ENCODE measurements around the gene CSRP1.

CSRP1 gene

DNA sequence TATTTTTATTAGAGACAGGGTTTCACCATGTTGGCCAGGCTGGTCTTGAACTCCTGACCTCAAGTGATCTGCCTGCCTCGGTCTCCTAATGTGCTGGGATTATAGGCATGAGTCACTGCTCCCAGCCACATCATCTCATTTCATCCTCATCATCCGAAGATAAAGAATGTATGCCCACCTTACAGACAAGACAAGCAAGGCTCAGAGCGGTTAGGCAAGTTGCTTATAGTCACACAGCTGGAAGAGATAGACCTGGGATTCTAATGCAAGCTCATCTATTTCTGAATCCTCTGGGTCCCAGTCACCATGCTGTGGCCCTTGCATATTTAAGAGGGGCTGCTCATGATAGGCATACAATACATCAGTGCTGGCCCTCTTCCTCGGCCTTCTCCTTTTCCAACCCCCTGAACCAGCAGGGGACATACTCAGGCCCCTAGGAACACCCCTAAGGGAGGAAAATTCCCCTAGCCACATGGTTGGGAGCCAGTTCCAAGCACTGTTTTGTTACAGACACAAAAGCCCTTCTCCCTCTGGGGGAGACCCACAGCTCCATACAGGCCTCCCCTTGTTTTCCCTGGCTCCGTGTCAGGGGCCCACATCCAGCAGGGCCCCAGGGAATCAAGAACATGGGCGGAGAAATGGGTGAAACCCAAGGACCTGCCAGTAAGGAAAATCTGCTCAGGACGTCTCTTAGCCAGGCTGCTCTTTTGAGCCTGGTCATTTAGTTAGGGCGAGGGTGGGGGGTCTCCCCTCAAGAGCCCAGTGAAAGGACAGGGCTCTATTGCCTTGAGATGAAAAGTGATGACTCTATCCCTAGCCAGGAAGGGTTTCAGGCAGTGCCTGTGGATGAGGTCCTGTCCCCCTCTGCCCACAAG, 6.9 kb downstream of the CSRP1 start:
- DNase-seq, result peak in 54 of 58 donors; percentile 48 to 96 (median 82)

DNA sequence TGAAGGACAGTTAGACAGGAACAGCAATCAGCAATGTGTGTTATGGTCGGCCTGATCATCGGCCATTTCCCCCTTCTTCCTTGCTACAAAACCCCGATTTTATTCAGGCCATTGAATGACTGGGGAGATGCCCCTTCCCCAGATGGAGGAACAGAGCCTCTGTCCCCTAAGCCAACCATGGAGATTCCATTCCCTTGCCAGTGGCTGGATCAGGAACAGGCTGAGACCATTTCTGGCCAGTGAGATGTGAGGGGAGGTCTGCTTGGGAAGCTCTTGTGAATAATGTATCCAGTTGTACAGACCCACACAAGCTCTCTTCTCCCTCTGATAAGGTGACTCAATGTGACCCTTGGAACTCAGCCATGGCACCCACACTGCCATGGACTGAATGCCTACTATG, 7.7 kb downstream of the CSRP1 start:
- no peak for DNase-seq

DNA sequence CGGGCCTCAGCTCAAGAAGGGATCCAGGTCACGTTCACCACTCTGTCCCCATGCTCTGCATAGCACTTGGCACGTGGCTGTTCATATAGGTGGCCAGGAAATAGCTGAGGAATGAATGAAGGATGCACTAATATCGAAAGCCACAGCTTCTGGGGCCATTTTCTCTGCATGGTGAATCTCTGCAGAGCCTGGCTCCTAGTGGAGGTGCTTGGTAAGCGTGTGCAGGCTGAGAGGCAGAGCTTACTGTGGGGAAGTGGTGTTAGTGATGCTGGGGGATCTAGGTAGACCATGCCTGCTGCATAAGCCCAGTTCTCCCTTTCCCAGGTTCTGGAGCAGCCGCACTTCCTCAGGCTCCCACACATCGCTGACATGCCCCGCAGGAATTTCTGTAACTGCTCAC, 8.3 kb downstream of the CSRP1 start:
- DNase-seq, result no peak

DNA sequence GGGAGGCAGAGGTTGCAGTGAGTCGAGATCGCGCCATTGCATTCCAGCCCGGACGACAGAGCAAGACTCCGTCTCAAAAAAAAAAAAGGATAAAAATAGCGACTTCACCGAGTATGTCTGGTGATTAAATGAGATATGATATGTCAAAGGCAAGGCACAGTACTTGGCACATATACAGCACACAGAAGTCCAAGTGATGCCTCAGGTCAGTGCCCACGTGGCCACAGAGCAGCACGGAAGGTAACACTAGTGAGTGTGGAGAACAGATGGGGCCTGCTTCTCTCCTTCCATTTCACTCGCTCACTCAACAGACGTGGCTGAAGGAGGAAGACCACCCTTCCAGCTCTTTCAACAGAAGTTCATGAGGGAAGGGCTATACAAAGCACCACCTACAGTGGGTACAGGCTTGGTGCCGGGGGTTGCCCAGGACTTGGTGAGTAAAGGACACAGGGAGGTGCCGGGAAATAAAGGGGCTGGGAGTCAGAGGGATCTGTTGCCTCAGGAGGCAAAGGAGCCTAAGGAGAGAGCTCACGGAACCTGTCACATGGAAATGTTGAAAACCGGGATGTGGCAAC, 8.9 kb downstream of the CSRP1 start:
- DNase-seq, result no peak

DNA sequence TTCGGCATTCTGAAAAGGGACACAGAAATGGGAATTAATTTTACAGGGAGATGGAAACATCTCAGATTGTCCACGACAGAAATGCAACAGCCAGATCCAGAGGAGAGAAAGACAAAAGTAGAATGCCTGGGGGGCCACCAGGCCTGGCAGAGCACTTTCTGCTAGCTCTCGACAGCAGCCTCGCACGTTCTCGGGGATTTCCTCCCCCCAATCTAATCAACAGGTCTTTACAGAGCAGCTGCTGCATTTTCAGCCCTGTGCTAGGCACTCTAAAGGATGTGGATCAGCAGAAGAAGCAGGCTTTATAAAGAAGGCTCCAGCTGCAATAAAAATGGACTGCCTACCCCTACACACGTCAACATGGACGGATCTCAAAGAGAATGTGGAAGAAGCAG, 10.6 kb downstream of the CSRP1 start:
- peak in 2 of 58 donors; percentile 57 to 58 for DNase-seq

DNA sequence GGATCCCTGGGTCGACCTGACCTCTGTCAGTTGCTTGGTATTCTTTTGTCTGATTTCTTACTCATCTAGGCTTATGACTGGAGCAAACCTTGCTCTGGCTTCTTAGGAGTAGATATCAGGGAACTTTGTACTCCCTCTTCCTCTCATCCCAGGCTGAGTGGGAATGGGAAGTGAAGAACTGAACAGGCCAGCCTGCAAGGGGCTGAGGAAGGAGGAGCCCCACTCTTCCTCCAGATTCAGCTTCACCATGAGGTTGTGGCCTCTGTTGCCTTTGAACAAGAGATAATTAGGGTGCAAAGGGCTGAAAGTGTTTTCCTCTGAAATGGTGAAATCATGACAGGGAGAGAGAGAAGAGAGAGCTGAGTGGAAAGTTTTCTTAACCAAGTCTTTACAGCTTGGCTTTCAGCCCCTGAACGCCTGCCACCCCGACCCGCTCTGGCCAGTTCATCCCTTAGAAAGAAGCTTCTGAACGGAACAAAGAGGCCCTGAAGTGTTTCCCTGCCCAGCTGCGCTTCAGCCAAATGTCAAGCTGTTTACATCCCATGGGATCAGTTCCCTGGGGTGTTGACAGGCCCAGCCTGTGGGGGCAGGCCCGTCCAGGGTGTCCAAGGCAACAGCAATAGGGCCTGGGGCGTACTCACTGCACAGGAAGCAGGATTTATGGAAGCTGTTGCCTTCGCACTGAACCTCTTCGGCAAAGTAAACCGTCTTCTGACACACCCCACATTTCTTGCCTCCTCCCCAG, 11.2 kb downstream of the CSRP1 start:
- DNase-seq, result peak in 55 of 58 donors; percentile 33 to 96 (median 83)

DNA sequence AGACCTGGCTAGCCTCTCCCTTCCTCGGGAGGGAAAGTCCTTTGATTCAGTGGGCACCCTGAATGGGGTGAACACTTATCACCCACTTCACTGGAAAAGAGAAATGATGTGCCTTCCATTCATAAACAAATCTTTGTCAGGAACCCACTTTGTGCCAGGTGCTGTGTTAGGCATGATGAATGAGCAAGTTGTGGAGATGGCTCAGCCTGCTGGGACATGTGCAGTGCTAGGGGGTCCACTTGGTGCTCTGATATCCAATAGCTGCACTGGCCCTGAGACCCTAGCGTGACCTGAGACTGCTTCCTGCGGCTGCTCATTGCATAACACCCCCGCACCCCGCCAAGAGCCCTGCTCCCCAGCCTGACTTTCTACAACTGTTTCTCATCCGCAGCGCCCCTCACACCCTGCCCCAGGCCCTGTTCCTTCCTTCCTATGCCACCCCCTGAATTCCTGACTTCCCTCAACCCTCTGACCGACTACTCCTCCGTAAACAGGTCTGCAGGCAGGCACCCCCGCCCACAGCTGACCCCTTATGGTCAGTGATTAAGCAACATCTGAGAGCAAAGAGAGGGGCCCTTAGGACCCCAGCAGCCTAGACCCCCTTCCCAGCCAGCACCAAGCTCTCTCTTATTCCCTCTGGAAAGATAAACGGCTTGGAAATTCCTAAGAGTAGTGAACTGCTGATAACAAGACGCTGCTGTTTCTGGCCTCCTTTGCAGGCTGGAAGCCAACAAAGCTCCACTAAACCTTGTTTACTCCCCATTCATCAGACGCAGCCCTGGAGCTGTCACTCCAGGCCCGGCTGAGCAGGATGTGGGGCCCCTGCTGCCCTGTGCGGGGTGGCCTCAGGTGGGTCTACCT, 12.9 kb downstream of the CSRP1 start:
- no peak for DNase-seq

DNA sequence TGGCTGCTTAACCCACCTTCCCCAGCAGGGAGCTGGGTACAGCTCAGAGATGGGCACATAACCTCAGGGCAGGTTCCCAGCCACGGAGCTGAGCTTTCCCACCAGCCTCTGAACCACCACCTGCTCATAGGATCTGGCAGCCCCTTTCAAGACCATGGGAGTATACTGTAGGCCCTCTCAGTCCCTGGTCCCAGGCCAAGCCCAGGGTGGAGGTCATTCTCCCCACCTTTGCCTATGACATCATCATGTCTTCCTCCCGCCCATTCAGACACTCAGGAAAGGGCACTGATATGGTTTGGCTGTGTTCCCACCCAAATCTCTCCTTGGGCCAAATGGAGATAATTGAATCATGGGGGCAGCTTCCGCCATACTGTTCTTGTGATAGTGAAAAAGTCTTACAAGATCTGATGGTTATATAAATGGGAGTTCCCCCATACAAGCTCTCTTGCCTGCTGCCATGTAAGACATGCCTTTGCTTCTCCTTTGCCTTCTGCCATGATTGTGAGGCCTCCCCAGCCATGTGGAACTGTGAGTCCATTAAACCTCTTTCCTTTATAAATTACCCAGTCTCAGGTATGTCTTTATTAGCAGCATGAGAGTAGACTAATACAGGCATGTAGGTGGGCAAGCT, 13.8 kb downstream of the CSRP1 start:
- peak in 1 of 58 donors; percentile 20 for DNase-seq

DNA sequence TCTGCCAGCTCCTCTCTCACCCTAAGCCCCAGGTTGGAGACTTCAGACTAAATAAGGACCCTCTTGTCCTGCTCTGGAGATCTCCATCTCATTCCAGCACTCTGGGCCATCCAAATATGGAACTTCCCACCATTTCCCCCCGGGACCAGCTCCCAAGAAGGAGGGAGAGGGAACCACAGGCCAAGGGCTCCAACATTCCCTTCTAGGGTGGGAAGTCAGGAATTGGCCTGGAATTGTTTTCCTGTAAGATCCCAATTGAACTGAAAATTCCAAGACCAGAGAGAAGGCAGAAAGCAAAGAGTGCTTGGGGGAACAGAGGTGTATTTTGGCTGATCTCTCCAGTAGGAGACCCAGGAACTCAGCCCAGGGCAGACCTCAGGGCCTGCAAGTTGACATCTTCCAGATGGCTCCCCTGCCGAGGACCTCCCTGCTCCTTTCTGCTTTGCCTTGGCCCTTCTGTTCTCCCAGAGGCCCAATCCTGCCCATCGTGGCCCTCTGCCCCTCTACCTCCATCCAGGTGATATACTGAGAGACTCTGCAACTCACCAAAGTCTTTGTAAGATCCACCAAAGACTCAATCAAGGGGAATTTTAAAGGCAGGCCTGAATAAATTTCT, 14.9 kb downstream of the CSRP1 start:
- DNase-seq, result no peak

DNA sequence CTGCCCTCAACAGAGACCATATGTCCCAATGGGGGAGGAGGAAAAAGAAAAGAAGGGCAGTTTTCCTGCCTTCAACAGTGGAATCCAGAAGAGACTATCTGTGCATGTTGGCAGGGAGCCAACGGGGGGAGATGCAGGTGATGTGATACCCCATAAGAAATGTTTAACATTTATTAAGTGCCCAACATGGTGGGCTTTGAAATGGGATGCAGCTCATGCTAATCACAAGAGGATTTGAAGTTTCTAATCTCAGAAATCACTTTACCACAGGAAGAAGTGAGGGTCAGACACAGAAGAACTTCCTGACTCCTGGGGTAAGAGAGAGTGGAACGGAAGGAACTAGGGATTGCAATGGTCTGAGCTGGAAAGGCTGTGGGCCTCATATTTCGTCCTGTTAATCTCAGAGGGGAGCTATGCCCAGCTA, 16.2 kb downstream of the CSRP1 start:
- no peak for DNase-seq

DNA sequence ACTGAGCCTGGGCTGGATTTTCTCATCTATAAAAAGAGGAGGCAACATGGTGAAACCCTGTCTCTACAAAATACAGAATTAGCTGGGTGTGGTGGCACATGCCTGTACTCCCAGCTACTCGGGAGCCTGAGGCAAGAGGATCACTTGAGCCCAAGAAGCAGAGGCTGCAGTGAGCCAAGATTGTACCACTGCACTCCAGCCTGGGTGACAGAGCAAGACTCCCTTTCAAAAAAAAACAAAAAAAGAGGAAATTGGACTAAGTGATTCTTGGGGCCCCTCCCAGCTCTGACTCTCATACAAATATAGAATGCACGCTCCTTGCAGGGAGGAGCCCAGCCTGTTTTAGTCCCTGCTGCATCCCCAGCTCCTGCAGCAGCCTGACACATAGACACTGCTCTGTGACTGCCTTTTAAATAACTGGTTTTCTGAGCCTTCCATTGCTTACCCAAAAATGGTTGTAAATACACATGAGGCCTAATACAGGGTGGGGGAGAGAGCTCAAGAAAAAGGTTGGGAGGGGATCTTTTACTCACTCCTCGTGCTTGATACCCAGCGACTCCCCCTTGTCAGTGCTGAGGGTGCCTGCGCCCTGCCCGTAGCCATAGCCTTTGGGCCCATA, 17.2 kb downstream of the CSRP1 start:
- no peak for DNase-seq

DNA sequence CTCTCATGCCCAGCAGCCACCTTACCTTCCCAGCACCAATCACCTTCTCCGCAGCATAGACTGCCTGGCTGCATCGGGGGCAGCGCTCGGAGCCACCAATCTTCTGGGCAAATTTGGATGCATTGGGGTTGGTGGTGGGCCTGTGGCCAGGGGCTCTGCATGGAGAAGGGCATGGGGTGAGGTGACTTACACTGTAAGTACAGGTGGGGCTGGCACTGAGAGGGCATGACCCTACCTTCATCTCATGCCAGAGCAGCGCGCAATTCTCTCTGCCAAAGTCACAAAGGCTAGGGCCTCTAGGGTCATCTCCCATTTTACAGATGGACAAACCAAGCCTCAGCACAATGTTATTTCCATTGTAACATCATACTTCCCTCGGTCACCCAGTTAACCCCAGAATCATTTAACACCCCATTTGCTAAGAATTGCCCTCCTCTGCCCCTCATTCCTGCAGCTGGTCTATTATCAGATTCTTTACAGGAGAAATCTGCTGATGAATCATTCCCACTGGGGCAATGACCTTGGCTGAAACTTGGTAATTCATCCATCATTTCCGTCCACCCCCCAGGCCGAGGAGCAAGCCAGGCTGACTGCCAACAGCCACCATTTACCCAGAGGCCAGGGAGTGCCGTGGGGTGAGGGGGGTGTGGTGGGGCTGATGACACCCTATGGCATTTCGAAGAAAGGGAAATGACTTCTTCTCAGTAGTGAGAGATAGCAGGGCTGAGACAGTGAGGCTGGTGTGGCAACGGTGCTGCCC, 17.9 kb downstream of the CSRP1 start:
- DNase-seq, result peak in 11 of 58 donors; percentile 8 to 78 (median 32)

DNA sequence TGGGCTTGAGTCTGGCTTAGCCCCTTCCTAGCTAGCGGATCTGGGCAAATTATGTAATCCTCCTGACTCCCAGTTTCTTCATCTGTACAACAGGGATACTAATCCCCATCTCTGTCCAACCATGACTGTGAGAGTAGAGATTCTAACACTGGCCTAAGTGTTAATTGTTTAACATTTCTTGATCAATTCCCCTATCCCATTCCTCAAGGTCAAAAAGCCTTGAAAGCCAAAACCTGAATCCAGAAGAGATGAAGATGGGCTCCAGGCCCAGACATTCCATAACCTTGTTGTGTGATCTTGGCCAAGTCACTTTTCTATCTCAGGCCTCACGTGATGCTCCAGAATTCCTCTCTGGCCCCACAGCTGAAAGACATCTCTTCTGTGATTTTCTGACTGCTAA, 19.2 kb downstream of the CSRP1 start:
- DNase-seq, result no peak

DNA sequence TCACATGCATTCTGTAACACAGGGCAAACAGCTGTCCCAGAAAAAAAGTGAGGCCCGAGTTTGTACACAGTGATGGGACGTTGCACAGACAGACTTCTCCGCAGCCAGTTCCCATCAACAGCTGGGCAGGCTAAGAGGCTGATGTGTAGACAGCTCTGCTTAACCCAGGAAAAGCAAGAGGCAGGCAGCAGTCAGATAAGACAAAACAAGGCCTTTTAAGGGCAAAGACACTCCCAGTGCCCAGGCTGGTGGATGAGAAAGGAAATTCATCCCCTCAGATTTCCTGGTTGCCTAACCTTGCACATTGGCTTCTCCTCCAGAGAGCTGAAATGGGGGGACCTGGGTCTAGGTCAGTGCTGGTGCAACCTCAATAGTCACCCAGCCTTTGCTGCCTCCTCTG, 20.7 kb downstream of the CSRP1 start:
- no peak for DNase-seq

DNA sequence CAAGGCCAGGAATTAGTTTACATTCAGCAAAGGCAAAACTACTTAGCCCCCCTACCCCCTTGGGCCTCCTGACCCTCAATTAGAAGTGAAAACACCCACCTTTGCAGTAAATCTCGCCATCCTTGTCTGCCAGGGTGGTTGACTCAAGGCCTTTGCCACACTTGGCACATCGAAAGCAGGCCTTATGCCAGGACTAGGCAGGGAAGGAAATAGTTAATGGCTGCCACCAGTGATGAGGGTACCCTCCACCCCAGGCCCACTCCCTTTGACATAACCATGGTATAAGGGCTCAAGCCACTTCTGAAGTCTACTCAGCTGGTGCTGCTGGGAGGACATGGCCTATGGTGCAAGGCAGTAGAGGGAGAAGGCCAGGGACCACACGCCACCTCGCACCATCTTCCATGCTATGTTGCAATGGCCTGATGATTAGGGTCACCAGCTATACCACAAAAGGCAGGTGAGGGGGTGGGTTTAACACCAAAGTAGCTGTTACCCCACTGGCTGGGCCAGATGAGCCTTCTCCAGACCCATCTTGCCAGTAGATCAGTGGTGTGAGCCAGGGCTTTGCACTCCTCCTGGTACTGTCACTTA, 21.6 kb downstream of the CSRP1 start:
- no peak for DNase-seq

DNA sequence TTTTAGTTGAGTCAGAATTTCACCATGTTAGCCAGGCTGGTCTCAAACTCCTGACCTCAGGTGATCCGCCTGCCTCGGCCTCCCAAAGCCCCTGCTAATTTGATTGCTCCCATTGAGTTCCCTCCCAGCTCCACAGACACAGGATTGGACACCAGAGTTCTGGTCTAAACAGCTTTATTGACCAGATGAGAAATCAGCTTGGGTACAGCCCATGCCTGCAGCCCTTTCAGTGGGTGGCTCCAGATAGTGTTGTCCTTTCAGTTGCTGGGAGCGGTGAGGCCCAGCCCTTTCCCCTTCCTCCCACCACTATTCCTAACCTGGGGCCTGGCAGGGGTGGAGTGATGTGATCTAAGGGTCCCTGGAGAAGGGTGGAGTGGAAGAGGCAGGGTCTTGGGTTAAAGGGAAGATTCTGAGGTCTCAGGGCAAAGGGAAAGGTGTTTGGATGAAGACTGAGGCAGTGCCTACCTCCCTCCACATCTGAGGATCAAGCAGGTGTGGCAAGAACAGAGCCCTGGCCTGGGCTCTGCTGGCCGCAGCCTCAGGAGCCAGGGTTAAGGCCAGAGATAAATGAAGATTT, 23.5 kb downstream of the CSRP1 start:
- no peak for DNase-seq

DNA sequence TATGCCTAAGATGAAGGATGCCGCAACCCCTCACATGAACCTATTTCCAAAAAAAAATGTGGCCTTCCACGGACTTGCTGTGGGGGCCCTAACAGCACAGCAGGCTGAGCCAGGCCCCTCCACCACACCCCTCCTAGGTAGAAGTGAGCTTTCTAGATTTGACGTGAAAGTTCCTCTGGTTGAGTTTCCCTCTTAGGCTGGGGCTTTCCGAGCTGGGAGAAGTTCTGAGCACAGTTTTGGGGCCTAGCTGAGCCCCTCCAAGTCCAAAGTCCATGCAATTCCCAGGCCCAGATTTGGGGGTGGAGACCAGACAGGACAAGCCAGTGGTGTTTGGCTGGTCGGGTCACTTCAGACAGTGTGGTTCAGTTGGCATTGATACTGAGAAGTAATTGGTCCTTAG, 24.2 kb downstream of the CSRP1 start:
- DNase-seq, result no peak
